Stomach (tissue), 9 donors: ENCODE measurements around the gene OR51M1. TPM values are rescaled to one million over a fixed set of nuclear protein-coding genes. Genes with fewer than 3 reads are reported as not detected.

Experiments
- DNase-seq, 2 donors: peaks; one replicate each; pipeline versions ENCODE4 v3.0.0 to v3.0.0-alpha.2; 2013 to 2019
- H3K27ac ChIP-seq, 5 donors: fragments of 200-600 bp in 4 of 5; sonication (generic) in 4 of 5; one replicate each; pipeline ENCODE4 v1.5.1; 2013 to 2019; ENCODE audit warnings: mild to moderate bottlenecking in 1 of 5, moderate library complexity in 1 of 5
- H3K27me3 ChIP-seq, 3 donors: fragments of 200-600 bp; sonication (generic); one replicate each; pipeline ENCODE4 v1.5.1; 2017 to 2019; ENCODE audit warnings: mixed run types in 1 of 3
- H3K36me3 ChIP-seq, 4 donors: fragments of 200-600 bp; sonication (generic); 1 replicate in 3 of 4; 2 replicates in 1 of 4; pipeline ENCODE4 v1.5.1; 2016 to 2019
- H3K4me1 ChIP-seq, 4 donors: fragments of 200-600 bp; sonication (generic); one replicate each; pipeline ENCODE4 v1.5.1; 2016 to 2019
- H3K4me3 ChIP-seq, 4 donors: fragments of 200-600 bp; sonication (generic) in 3 of 4; one replicate each; pipeline ENCODE4 v1.5.1; 2016 to 2019; ENCODE audit warnings: mild to moderate bottlenecking in 1 of 4
- H3K9me3 ChIP-seq, 4 donors: fragments of 200-600 bp; sonication (generic); one replicate each; pipeline ENCODE4 v1.5.1; 2016 to 2019
- CTCF ChIP-seq, 7 experiments: fragments of 450-650 bp in 4 of 7; fragments of 200-600 bp in 3 of 7; sonication (generic) in 3 of 7; IDR thresholded peaks; one replicate each; pipeline ENCODE4 v1.5.1; 2016 to 2019; ENCODE audit warnings: antibody characterized with exemption in 7 of 7, control low read depth in 2 of 7, mild to moderate bottlenecking in 1 of 7
- EP300 ChIP-seq: sonication (generic); formaldehyde crosslinking; IDR thresholded peaks from one replicate; pipeline ENCODE4 v1.6.1; 2017; ENCODE audit warnings: antibody characterized with exemption
- POLR2A ChIP-seq, 4 donors: fragments of 450-650 bp; IDR thresholded peaks; one replicate each; pipeline ENCODE4 v1.6.1; 2016; ENCODE audit warnings: antibody characterized with exemption in 4 of 4, control low read depth in 2 of 4, mild to moderate bottlenecking in 1 of 4, moderate library complexity in 1 of 4
- POLR2AphosphoS5 ChIP-seq, 3 donors: sonication (generic); formaldehyde crosslinking; IDR thresholded peaks; one replicate each; pipeline ENCODE4 v1.6.1; 2016; ENCODE audit warnings: antibody characterized with exemption in 3 of 3
- WGBS, 5 donors: extraction: QIAGEN DNeasy Blood & Tissue Kit in 3 of 5; methylation state at CpG; one replicate each; pipeline versions ENCODE4 v1.1.5 to v1.1.7; 2013 to 2018; 5-methylcytosine and 5-hydroxymethylcytosine counted together
- intact Hi-C: fragments of 100-400 bp; cut with DNase I; formaldehyde crosslinking; loops from one replicate; pipeline ENCODE4 v1.15.1; 2023; ENCODE audit warnings: low total_unique reads
- polyA plus RNA-seq, 3 donors: library from polyadenylated mRNA; stranded (reverse); fragments of 200-250 nt; gene quantifications; one replicate each; pipeline ENCODE4 v1.2.3, GENCODE V29; 2013
- total RNA-seq, 5 donors: library from RNA; depleted of rRNA; stranded (reverse); fragments of >200 nt; gene quantifications; one replicate each; pipeline versions ENCODE4 v1.1.0 to v1.2.3, GENCODE V29; 2014 to 2016
- donor health status: healthy with polysubstance abuse.
- donor health status: Bipolar disorder and iron deficiency.
- donor health status: healthy.

The OR51M1 gene
- total and polyA plus RNA-seq, 8 donors: not detected

- H3K4me1 ChIP-seq: no peaks in the 10 kb centered on the region
- intact Hi-C loops: no loop called here
- 69 to 77% (median 74%) methylated on average over 4 of the region's 4 CpGs for WGBS, 5 donors
- H3K9me3 ChIP-seq: no peaks in the 10 kb centered on the region
- TF ChIP-seq POLR2A (IDR thresholded peaks at IDR 0.05) (no peak), CTCF (IDR thresholded peaks at IDR 0.05) (peak in 5 of 7 experiments; percentile 6 to 57 (median 50)), POLR2AphosphoS5 (IDR thresholded peaks at IDR 0.05) (no peak)
- no peak overlapping the region for H3K27ac ChIP-seq
- H3K4me3 ChIP-seq: no peak overlapping the region
- DNase-seq: peak; percentile 54 to 63
- H3K27me3 ChIP-seq: no peaks in the 10 kb centered on the region
- no peaks in the 10 kb centered on the region for H3K36me3 ChIP-seq
Measured at GRCh38 chr11:5380740-5381342, 2.8 kb upstream of the OR51M1 start.

GRCh38 chr11:5384335-5384734, 723 bp downstream of the OR51M1 start:
- WGBS, 5 donors: 51 to 79% (median 62%) methylated on average over 2 of the region's 2 CpGs
- H3K4me1 ChIP-seq: no peaks in the 10 kb centered on the region
- DNase-seq: no peak
- no peaks in the 10 kb centered on the region for H3K9me3 ChIP-seq
- no peak overlapping the region for H3K27ac ChIP-seq
- no peaks in the 10 kb centered on the region for H3K27me3 ChIP-seq
- H3K4me3 ChIP-seq: no peak overlapping the region
- intact Hi-C loops: no loop called here
- no peak for TF ChIP-seq EP300
- TF ChIP-seq CTCF (IDR thresholded peaks at IDR 0.05): no peak
- TF ChIP-seq POLR2A (IDR thresholded peaks at IDR 0.05): no peak
- no peak for TF ChIP-seq POLR2AphosphoS5 (IDR thresholded peaks at IDR 0.05)
- no peaks in the 10 kb centered on the region for H3K36me3 ChIP-seq

GRCh38 chr11:5390210-5390609, 6.6 kb downstream of the OR51M1 start:
- no peaks in the 10 kb centered on the region for H3K9me3 ChIP-seq
- DNase-seq: no peak
- WGBS, 5 donors: 69 to 86% (median 75%) methylated on average over 2 of the region's 2 CpGs
- no peaks in the 10 kb centered on the region for H3K4me1 ChIP-seq
- intact Hi-C loops: no loop called here
- no peak overlapping the region for H3K4me3 ChIP-seq
- no peak overlapping the region for H3K27ac ChIP-seq
- no peaks in the 10 kb centered on the region for H3K36me3 ChIP-seq
- TF ChIP-seq CTCF (IDR thresholded peaks at IDR 0.05) (no peak), POLR2A (IDR thresholded peaks at IDR 0.05) (no peak), EP300 (no peak), POLR2AphosphoS5 (IDR thresholded peaks at IDR 0.05) (no peak)
- no peaks in the 10 kb centered on the region for H3K27me3 ChIP-seq

GRCh38 chr11:5394091-5394490, 10.5 kb downstream of the OR51M1 start:
- no peaks in the 10 kb centered on the region for H3K27me3 ChIP-seq
- no peaks in the 10 kb centered on the region for H3K36me3 ChIP-seq
- H3K4me3 ChIP-seq: no peak overlapping the region
- no peaks in the 10 kb centered on the region for H3K4me1 ChIP-seq
- no peak overlapping the region for H3K27ac ChIP-seq
- H3K9me3 ChIP-seq: no peaks in the 10 kb centered on the region
- DNase-seq: no peak
- TF ChIP-seq POLR2AphosphoS5 (IDR thresholded peaks at IDR 0.05) (no peak), CTCF (IDR thresholded peaks at IDR 0.05) (no peak), EP300 (no peak), POLR2A (IDR thresholded peaks at IDR 0.05) (no peak)
- intact Hi-C loops: no loop called here
